DND-41 (cell line): ENCODE data around the gene EML1.

ENCODE experiments used
- ATAC-seq: fragments of 200-7000 bp; cut with Tn5 transposase; 3 replicates; pipeline ENCODE4 v1.9.1; 2021; ENCODE audit warnings: low read depth; ENCODE audit not compliant: insufficient read depth
- DNase-seq: peaks from one replicate; pipeline ENCODE4 v3.0.0-alpha.2; 2020
- H2AFZ ChIP-seq: 2 replicates; pipeline ENCODE4 v1.6.0; 2012; ENCODE audit warnings: low read depth, low read length
- H3K27ac ChIP-seq: 2 replicates; pipeline ENCODE4 v1.5.1; 2012; ENCODE audit warnings: low read length, inconsistent platforms
- H3K27me3 ChIP-seq: fragments of 200-600 bp; sonication (generic); 2 replicates; pipeline ENCODE4 v1.6.0; 2012; ENCODE audit warnings: low read length, mild to moderate bottlenecking, inconsistent platforms; ENCODE audit not compliant: insufficient read depth, poor library complexity
- H3K36me3 ChIP-seq: 2 replicates; pipeline ENCODE4 v1.5.1; 2012; ENCODE audit warnings: low read length, inconsistent platforms; ENCODE audit not compliant: insufficient read depth
- H3K4me1 ChIP-seq: 2 replicates; pipeline ENCODE4 v1.5.1; 2012; ENCODE audit warnings: mild to moderate bottlenecking, low read length; ENCODE audit not compliant: insufficient read depth
- H3K4me2 ChIP-seq: 2 replicates; pipeline ENCODE4 v1.6.0; 2012; ENCODE audit warnings: mild to moderate bottlenecking, moderate library complexity, low read length, inconsistent platforms; ENCODE audit not compliant: insufficient read depth
- H3K4me3 ChIP-seq, 2 experiments: fragments of 200-600 bp in 1 of 2; shearing (Covaris generic) in 1 of 2; 2 replicates each; pipeline ENCODE4 v1.5.1; 2012 to 2016; ENCODE audit warnings: inconsistent platforms in 2 of 2, low read length in 2 of 2, mild to moderate bottlenecking in 2 of 2, low read depth in 1 of 2, moderate library complexity in 1 of 2
- H3K79me2 ChIP-seq: 2 replicates; pipeline ENCODE4 v1.6.0; 2012; ENCODE audit warnings: low read length, inconsistent platforms; ENCODE audit not compliant: insufficient read depth
- H3K9ac ChIP-seq: 2 replicates; pipeline ENCODE4 v1.6.0; 2012; ENCODE audit warnings: low read depth, mild to moderate bottlenecking, inconsistent platforms, low read length, moderate library complexity
- H3K9me3 ChIP-seq: 2 replicates; pipeline ENCODE4 v1.5.1; 2012; ENCODE audit warnings: low read length, moderate library complexity, mild to moderate bottlenecking, inconsistent platforms; ENCODE audit not compliant: insufficient read depth, severe bottlenecking
- H4K20me1 ChIP-seq: 2 replicates; pipeline ENCODE4 v1.6.0; 2012; ENCODE audit warnings: low read length; ENCODE audit not compliant: insufficient read depth
- CTCF ChIP-seq: IDR thresholded peaks from 2 replicates; pipeline ENCODE4 v1.5.1; 2012; ENCODE audit warnings: borderline replicate concordance, low read length, moderate library complexity, mild to moderate bottlenecking; ENCODE audit not compliant: poor library complexity, severe bottlenecking; ENCODE audit errors: extremely low read depth
- EZH2 ChIP-seq: IDR thresholded peaks from 3 replicates; pipeline ENCODE4 v1.6.1; 2012; ENCODE audit warnings: borderline replicate concordance, low read depth, mild to moderate bottlenecking, moderate library complexity, low read length, inconsistent platforms; ENCODE audit not compliant: severe bottlenecking

The EML1 gene

GRCh38 chr14:99884834-99885648 is 91.8 kb downstream of the EML1 start:
- Histone ChIP-seq H4K20me1 (no peaks in the 10 kb centered on the region), H3K4me2 (no peak overlapping the region), H3K27me3 (peaks cover 23% of the 10 kb centered on the region), H3K9me3 (no peaks in the 10 kb centered on the region), H3K9ac (no peak overlapping the region), H3K4me1 (no peaks in the 10 kb centered on the region), H3K4me3 (no peak overlapping the region), H3K27ac (no peak overlapping the region), H3K79me2 (no peaks in the 10 kb centered on the region), H3K36me3 (no peaks in the 10 kb centered on the region), H2AFZ (no peak overlapping the region)
- ATAC-seq (peak; percentile 86), DNase-seq (peak; percentile 24)
- TF ChIP-seq EZH2, result no peak
- TF ChIP-seq CTCF, result peak; percentile 78

- no peak overlapping the region for H3K9ac ChIP-seq
- peaks cover 18% of the 10 kb centered on the region for H3K27me3 ChIP-seq
- no peak overlapping the region for H3K4me2 ChIP-seq
- ATAC-seq, result no peak
- no peak for DNase-seq
- H3K9me3 ChIP-seq, result no peaks in the 10 kb centered on the region
- H3K4me3 ChIP-seq, result no peak overlapping the region
- no peak overlapping the region for H2AFZ ChIP-seq
- TF ChIP-seq CTCF (no peak), EZH2 (no peak)
- H4K20me1 ChIP-seq, result no peaks in the 10 kb centered on the region
- no peak overlapping the region for H3K27ac ChIP-seq
- no peaks in the 10 kb centered on the region for H3K79me2 ChIP-seq
- H3K4me1 ChIP-seq, result no peaks in the 10 kb centered on the region
- H3K36me3 ChIP-seq, result no peaks in the 10 kb centered on the region
These were observed 92.4 kb downstream of the EML1 start for GRCh38 chr14:99885649-99885958.

GRCh38 chr14:99887407-99887806 is 94.2 kb downstream of the EML1 start:
- Histone ChIP-seq H3K4me2 (no peak overlapping the region), H3K4me1 (no peaks in the 10 kb centered on the region), H3K36me3 (no peaks in the 10 kb centered on the region), H3K4me3 (no peak overlapping the region), H3K27me3 (peaks cover 29% of the 10 kb centered on the region), H3K9ac (no peak overlapping the region), H2AFZ (no peak overlapping the region), H3K9me3 (no peaks in the 10 kb centered on the region), H4K20me1 (no peaks in the 10 kb centered on the region), H3K79me2 (no peaks in the 10 kb centered on the region), H3K27ac (no peak overlapping the region)
- ATAC-seq, result no peak
- no peak for DNase-seq
- TF ChIP-seq EZH2, result no peak
- no peak for TF ChIP-seq CTCF
